HG03159 (cell line): ENCODE measurements around the gene PINLYP.
A peak's percentile ranks its signal among the peaks of the same experiment; 100 is the strongest.
"Not testable (repeated sequence)": the region's sequence is repeated elsewhere in the genome, so short reads cannot be mapped to it uniquely, and the experiment has no call there.

ENCODE experiments used
- ATAC-seq: cut with Tn5 transposase; IDR thresholded peaks from one replicate; pipeline ENCODE4 v1.9.1; 2021; ENCODE audit warnings: mild to moderate bottlenecking, moderate library complexity; ENCODE audit not compliant: unreplicated experiment

The PINLYP gene

GRCh38 chr19:43578787-43579186, 3.2 kb downstream of the PINLYP start:
- ATAC-seq: no peak

- no peak for ATAC-seq
Observed at GRCh38 chr19:43581467-43581866, 5.9 kb downstream of the PINLYP start.

GRCh38 chr19:43582495-43582894, 6.9 kb downstream of the PINLYP start:
- ATAC-seq: no peak

GRCh38 chr19:43584484-43584883, 8.9 kb downstream of the PINLYP start:
- ATAC-seq: no peak

- no peak for ATAC-seq
Observed at GRCh38 chr19:43586346-43586745, 10.7 kb downstream of the PINLYP start.

GRCh38 chr19:43587029-43587428, 11.4 kb downstream of the PINLYP start:
- ATAC-seq: not testable (repeated sequence)

GRCh38 chr19:43589277-43589676, 13.7 kb downstream of the PINLYP start:
- no peak for ATAC-seq

- ATAC-seq: no peak
Observed at GRCh38 chr19:43589678-43590077, 14.1 kb downstream of the PINLYP start.

- no peak for ATAC-seq
Observed at GRCh38 chr19:43591904-43592772, 16.5 kb downstream of the PINLYP start.

- ATAC-seq: no peak
Observed at GRCh38 chr19:43592800-43593350, 17.3 kb downstream of the PINLYP start.

- ATAC-seq: no peak
Observed at GRCh38 chr19:43594081-43594697, 18.6 kb downstream of the PINLYP start.

GRCh38 chr19:43594710-43595604, 19.4 kb downstream of the PINLYP start:
- no peak for ATAC-seq

GRCh38 chr19:43595605-43595998, 20.0 kb downstream of the PINLYP start:
- ATAC-seq: peak; percentile 7

GRCh38 chr19:43595999-43596841, 20.6 kb downstream of the PINLYP start, which contains the start of the genes IRGQ and ZNF576:
TSS of gene IRGQ (minus strand) at chr19:43596134. CDS start at chr19:43595338, 796 bp downstream.
TSS of gene ZNF576 (plus strand) at chr19:43596595. CDS start at chr19:43597109, 514 bp downstream.
- peak; percentile 75 for ATAC-seq

- ATAC-seq: no peak
Observed at GRCh38 chr19:43596842-43597461, 21.4 kb downstream of the PINLYP start.

- ATAC-seq: no peak
Observed at GRCh38 chr19:43597876-43598275, 22.3 kb downstream of the PINLYP start.

GRCh38 chr19:43598445-43599240, 23.0 kb downstream of the PINLYP start:
- ATAC-seq: no peak

GRCh38 chr19:43599635-43600295, 24.2 kb downstream of the PINLYP start:
- ATAC-seq: no peak
